HG03097 (cell line): ENCODE measurements around the gene TMPRSS2.
A peak's percentile ranks its signal among the peaks of the same experiment; 100 is the strongest.

Source experiments
- ATAC-seq: cut with Tn5 transposase; IDR thresholded peaks from one replicate; pipeline ENCODE4 v1.9.1; 2021; ENCODE audit not compliant: unreplicated experiment, low FRiP score

TMPRSS2 gene

GRCh38 chr21:41453198-41453597, 54.8 kb downstream of the TMPRSS2 start:
- no peak for ATAC-seq

- ATAC-seq: no peak
Measured at GRCh38 chr21:41451753-41452676, 55.9 kb downstream of the TMPRSS2 start.

- ATAC-seq: no peak
Measured at GRCh38 chr21:41449613-41450012, 58.3 kb downstream of the TMPRSS2 start.

- no peak for ATAC-seq
Measured at GRCh38 chr21:41447356-41447755, 60.6 kb downstream of the TMPRSS2 start.

- ATAC-seq: no peak
Measured at GRCh38 chr21:41446586-41446985, 61.4 kb downstream of the TMPRSS2 start.

- no peak for ATAC-seq
Measured at GRCh38 chr21:41445465-41445862, 62.5 kb downstream of the TMPRSS2 start.

- no peak for ATAC-seq
Measured at GRCh38 chr21:41444703-41445464, 63.1 kb downstream of the TMPRSS2 start.

GRCh38 chr21:41443562-41443961, 64.4 kb downstream of the TMPRSS2 start:
- no peak for ATAC-seq

GRCh38 chr21:41442481-41443186, 65.3 kb downstream of the TMPRSS2 start:
- ATAC-seq: no peak

GRCh38 chr21:41441546-41441945, 66.4 kb downstream of the TMPRSS2 start:
- ATAC-seq: no peak

- no peak for ATAC-seq
Measured at GRCh38 chr21:41439248-41439647, 68.7 kb downstream of the TMPRSS2 start.

- ATAC-seq: no peak
Measured at GRCh38 chr21:41438425-41439113, 69.4 kb downstream of the TMPRSS2 start.

- no peak for ATAC-seq
Measured at GRCh38 chr21:41437729-41438128, 70.2 kb downstream of the TMPRSS2 start.

GRCh38 chr21:41435706-41436105, 72.3 kb downstream of the TMPRSS2 start:
- no peak for ATAC-seq

GRCh38 chr21:41433566-41433965, 74.4 kb downstream of the TMPRSS2 start:
- no peak for ATAC-seq

GRCh38 chr21:41432562-41433460, 75.1 kb downstream of the TMPRSS2 start:
- ATAC-seq: no peak

GRCh38 chr21:41431788-41432548, 76.0 kb downstream of the TMPRSS2 start:
- peak; percentile 52 for ATAC-seq

- no peak for ATAC-seq
Measured at GRCh38 chr21:41429925-41430491, 78.0 kb downstream of the TMPRSS2 start.
